Measurements from ENCODE around the gene GABRB3. TPM values are rescaled to one million over a fixed set of nuclear protein-coding genes. Genes with fewer than 3 reads are reported as not detected.
A peak's percentile ranks its signal among the peaks of the same experiment; 100 is the strongest.

Gene GABRB3
- polyA plus RNA-seq, 2 of the 4 experiments (the other 2 are of a cell fraction), result 81.9 to 129 TPM

DNA sequence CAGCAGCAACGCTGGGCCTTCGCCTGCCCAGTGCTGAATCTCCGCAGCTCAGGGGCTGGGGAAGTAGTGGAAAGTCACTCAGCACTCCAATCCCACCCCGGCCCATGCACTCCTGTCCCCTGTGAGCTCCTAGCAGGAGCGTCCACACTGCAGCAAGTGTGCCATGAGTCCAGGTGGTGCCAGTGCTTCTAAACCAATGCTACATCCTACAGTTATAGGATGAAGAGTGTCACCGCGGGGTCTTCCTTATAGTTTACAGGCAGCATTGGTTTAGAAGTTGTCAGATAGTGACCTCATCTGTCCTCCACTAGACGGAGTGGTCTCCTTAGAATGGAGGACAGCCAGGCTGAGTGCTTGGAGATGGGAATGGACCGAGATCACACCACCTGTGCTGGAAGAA is 221.4 kb downstream of the GABRB3 start:
- H3K4me1 ChIP-seq, result no peaks in the 10 kb centered on the region
- H3K9me3 ChIP-seq, result no peaks in the 10 kb centered on the region
- WGBS (ENCODE audit: missing lambda C conversion rate), result 59% methylated on average over 9 of the region's 9 CpGs
- peak overlapping the region in 1 of 2 experiments; percentile 39; a peak in 1 of 6 replicates for H3K27ac ChIP-seq
- no peak overlapping the region for H3K4me3 ChIP-seq
- ChIA-PET POLR2A (no interaction called here), CTCF (interaction anchor here (1.5 kb wide), 1 partner anchor 13 kb away, joined by 3 read pairs; no protein-coding TSS in a partner anchor)
- no peak for DNase-seq (ENCODE audit: low read depth in 1 of 2, low spot score in 1 of 2)
- FAIRE-seq, result no peak
- TF ChIP-seq HEYL (CRISPR knock-in tag; IDR thresholded peaks at IDR 0.05) (no peak), BCL3 (IDR thresholded peaks at IDR 0.05) (no peak), EHF (CRISPR knock-in tag; IDR thresholded peaks at IDR 0.05) (no peak), KDM1A (IDR thresholded peaks at IDR 0.05; ENCODE audit: low read depth) (no peak), NFE2L2 (conservative IDR thresholded peaks at IDR 0.05; ENCODE audit: low read length) (no peak), POLR2AphosphoS2 (conservative IDR thresholded peaks at IDR 0.05; ENCODE audit: low read length) (no peak), NPAS2 (CRISPR knock-in tag; IDR thresholded peaks at IDR 0.05; ENCODE audit: borderline replicate concordance) (no peak), GATA3 (IDR thresholded peaks at IDR 0.05; ENCODE audit: borderline replicate concordance) (no peak)
- ATAC-seq, result no peak; a peak in 2 of 6 replicates
- no peak overlapping the region for H3K4me2 ChIP-seq

GRCh38 chr15:26550880-26551279 is 222.0 kb downstream of the GABRB3 start:
- POLR2A ChIA-PET, result no interaction called here
- H3K9me3 ChIP-seq, result no peaks in the 10 kb centered on the region
- peak; percentile 32 for FAIRE-seq
- no peaks in the 10 kb centered on the region for H3K4me1 ChIP-seq
- no peak for TF ChIP-seq CBX8 (IDR thresholded peaks at IDR 0.05)
- TF ChIP-seq CBX2 (IDR thresholded peaks at IDR 0.05; ENCODE audit: borderline replicate concordance, low read depth), result no peak
- no peak for TF ChIP-seq JUN (IDR thresholded peaks at IDR 0.05)
- no peak for TF ChIP-seq TFCP2L1 (CRISPR knock-in tag; IDR thresholded peaks at IDR 0.05)
- TF ChIP-seq FOSL2 (IDR thresholded peaks at IDR 0.05), result no peak
- no peak for TF ChIP-seq FOSL2 (CRISPR knock-in tag; IDR thresholded peaks at IDR 0.05)
- TF ChIP-seq RNF2 (IDR thresholded peaks at IDR 0.05; ENCODE audit: borderline replicate concordance, low read depth), result no peak
- TF ChIP-seq PHF8 (IDR thresholded peaks at IDR 0.05; ENCODE audit: borderline replicate concordance, low read depth), result no peak
- no peak for TF ChIP-seq HES2 (IDR thresholded peaks at IDR 0.05)
- TF ChIP-seq, protein P1, sequence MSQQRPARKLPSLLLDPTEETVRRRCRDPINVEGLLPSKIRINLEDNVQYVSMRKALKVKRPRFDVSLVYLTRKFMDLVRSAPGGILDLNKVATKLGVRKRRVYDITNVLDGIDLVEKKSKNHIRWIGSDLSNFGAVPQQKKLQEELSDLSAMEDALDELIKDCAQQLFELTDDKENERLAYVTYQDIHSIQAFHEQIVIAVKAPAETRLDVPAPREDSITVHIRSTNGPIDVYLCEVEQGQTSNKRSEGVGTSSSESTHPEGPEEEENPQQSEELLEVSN (IDR thresholded peaks at IDR 0.05; ENCODE audit: borderline replicate concordance, low read depth), result no peak
- H3K27ac ChIP-seq, result no peak overlapping the region
- CTCF ChIA-PET, result interaction anchor here (1.5 kb wide), 1 partner anchor 13 kb away, joined by 3 read pairs; no protein-coding TSS in a partner anchor
- no peak for ATAC-seq
- WGBS (ENCODE audit: missing lambda C conversion rate), result 49% methylated on average over 3 of the region's 3 CpGs
- no peak overlapping the region for H3K4me2 ChIP-seq
- no peak for DNase-seq (ENCODE audit: low read depth in 1 of 2, low spot score in 1 of 2)
- H3K4me3 ChIP-seq, result no peak overlapping the region

DNA sequence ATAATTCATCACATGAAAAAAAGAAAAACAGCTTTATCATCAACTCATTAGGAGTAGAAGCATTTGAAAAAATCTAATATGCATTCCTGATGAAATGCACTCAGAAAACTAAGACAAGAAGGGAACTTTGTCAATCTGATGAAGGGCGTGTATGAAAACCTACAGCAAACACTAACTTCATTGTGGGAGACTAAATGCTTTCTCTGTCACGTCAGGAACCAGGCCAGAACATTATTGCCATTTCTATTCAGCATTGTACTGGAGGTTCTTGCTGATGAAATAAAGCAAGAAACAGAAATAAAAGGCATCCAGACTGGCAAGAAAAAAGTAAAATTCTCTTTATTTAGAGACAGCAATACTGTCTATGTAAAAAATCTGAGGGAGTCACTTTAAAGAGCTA is 235.2 kb downstream of the GABRB3 start:
- H3K4me3 ChIP-seq, result no peak overlapping the region
- WGBS (ENCODE audit: missing lambda C conversion rate), result 47% methylated on average over 2 of the region's 2 CpGs
- no peaks in the 10 kb centered on the region for H3K4me1 ChIP-seq
- DNase-seq (ENCODE audit: low read depth in 1 of 2, low spot score in 1 of 2) (no peak), FAIRE-seq (no peak), ATAC-seq (no peak)
- no peak overlapping the region for H3K4me2 ChIP-seq
- ChIA-PET POLR2A (no interaction called here), CTCF (interaction anchor here (0.5 to 1.5 kb wide), 3 partner anchors 8 to 20 kb away, joined by 3 read pairs; no protein-coding TSS in a partner anchor)
- H3K27ac ChIP-seq, result no peak overlapping the region
- peaks cover 24% of the 10 kb centered on the region; the same call in 2 of the 3 replicates for H3K9me3 ChIP-seq
- no peak for TF ChIP-seq EHMT2 (IDR thresholded peaks at IDR 0.05; ENCODE audit: low read depth)
- TF ChIP-seq HEYL (CRISPR knock-in tag; IDR thresholded peaks at IDR 0.05), result no peak
- TF ChIP-seq HES2 (IDR thresholded peaks at IDR 0.05), result no peak
- TF ChIP-seq REST (IDR thresholded peaks at IDR 0.05), result no peak
- no peak for TF ChIP-seq TFCP2L1 (CRISPR knock-in tag; IDR thresholded peaks at IDR 0.05)
- TF ChIP-seq NPAS2 (CRISPR knock-in tag; IDR thresholded peaks at IDR 0.05; ENCODE audit: borderline replicate concordance), result no peak
- no peak for TF ChIP-seq SMC3 (IDR thresholded peaks at IDR 0.05)
- TF ChIP-seq HMGXB4 (CRISPR knock-in tag; IDR thresholded peaks at IDR 0.05; ENCODE audit: borderline replicate concordance), result no peak
- TF ChIP-seq ZNF302 (CRISPR knock-in tag; IDR thresholded peaks at IDR 0.05), result no peak
- TF ChIP-seq, protein P1 (IDR thresholded peaks at IDR 0.05; ENCODE audit: borderline replicate concordance, low read depth), result no peak
- no peak for TF ChIP-seq ESRRA (IDR thresholded peaks at IDR 0.05; ENCODE audit: borderline replicate concordance, low read length)
- TF ChIP-seq CEBPB (IDR thresholded peaks at IDR 0.05), result no peak
- no peak for TF ChIP-seq PHF8 (IDR thresholded peaks at IDR 0.05; ENCODE audit: borderline replicate concordance, low read depth)
- no peak for TF ChIP-seq JUN (IDR thresholded peaks at IDR 0.05)
